Measurements from ENCODE around the gene SNCAIP. TPM values are rescaled to one million over a fixed set of nuclear protein-coding genes. Genes with fewer than 3 reads are reported as not detected.

SNCAIP gene
- total RNA-seq, 1 experiment from 2014 or later: 3.0 TPM

DNA sequence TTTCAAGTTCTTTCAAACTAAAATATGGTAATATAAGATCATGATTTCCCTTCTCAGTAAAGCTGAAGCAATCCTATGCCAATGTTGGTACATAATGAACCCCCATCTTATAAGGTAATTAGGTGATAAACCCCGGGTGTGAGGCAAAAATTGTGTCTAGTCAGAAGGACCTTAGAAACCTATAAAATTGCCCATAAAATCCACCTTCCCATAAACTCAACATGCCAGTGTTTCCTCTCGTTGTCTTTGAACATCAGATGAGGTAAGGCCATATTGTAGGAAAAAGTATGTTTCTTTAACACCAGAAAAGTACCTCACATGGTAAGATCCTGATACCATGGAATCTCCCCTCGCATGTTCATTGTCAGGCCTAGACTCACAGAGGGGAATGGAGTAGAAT lies 43.3 kb downstream of the SNCAIP start:
- Mint-ChIP-seq H3K4me3 (no peak overlapping the region), H3K4me1 (peaks cover 44 to 57% of the 10 kb centered on the region in 2 experiments), H3K36me3 (ENCODE audit: insufficient read depth in 1 of 3, low read depth in 3 of 3) (peaks cover 0 to 3% (median 0%) of the 10 kb centered on the region in 3 experiments; a peak in 1 of 7 replicates), H3K27ac (peak overlapping the region in 1 of 3 experiments; percentile 58; a peak in 1 of 7 replicates), H3K27me3 (ENCODE audit: low read depth) (0 out of 2 replicates have a peak, but pooled peaks cover 2% of the 10 kb centered on the region), H3K9me3 (no peaks in the 10 kb centered on the region)
- H3K4ac ChIP-seq (ENCODE audit: low read depth, low read length): no peak overlapping the region
- no peaks in the 10 kb centered on the region for H3K79me1 ChIP-seq (ENCODE audit: insufficient read depth, low read depth, low read length, poor library complexity, severe bottlenecking)
- no peak overlapping the region for H2BK20ac ChIP-seq (ENCODE audit: low read depth, low read length, poor library complexity, severe bottlenecking)
- no peak overlapping the region for H2BK5ac ChIP-seq (ENCODE audit: insufficient read length, low read length)
- no peak overlapping the region for H2BK12ac ChIP-seq (ENCODE audit: insufficient read length, low read depth, low read length)
- H3K23me2 ChIP-seq (ENCODE audit: insufficient read length, low read depth, low read length, poor library complexity, severe bottlenecking): no peaks in the 10 kb centered on the region
- H3K18ac ChIP-seq (ENCODE audit: insufficient read length, low read depth, low read length): no peak overlapping the region
- no peak overlapping the region for H2AK5ac ChIP-seq (ENCODE audit: insufficient read length, low read length)
- no peaks in the 10 kb centered on the region for H4K20me1 ChIP-seq (ENCODE audit: control insufficient read depth, insufficient read depth, insufficient read length)
- H3K4me2 ChIP-seq (ENCODE audit: insufficient read depth, insufficient read length, low read length): no peak overlapping the region
- no peak overlapping the region for H3T11ph ChIP-seq (ENCODE audit: low read length)
- no peak overlapping the region for H3K56ac ChIP-seq (ENCODE audit: insufficient read length, low read depth, low read length)
- no peaks in the 10 kb centered on the region for H3K79me2 ChIP-seq (ENCODE audit: insufficient read depth, low read length)
- H4K8ac ChIP-seq (replicated peaks; ENCODE audit: insufficient read length, low read depth, low read length): no peak overlapping the region
- H2BK15ac ChIP-seq (ENCODE audit: low read depth, low read length): no peak overlapping the region
- TF ChIP-seq, protein P1, sequence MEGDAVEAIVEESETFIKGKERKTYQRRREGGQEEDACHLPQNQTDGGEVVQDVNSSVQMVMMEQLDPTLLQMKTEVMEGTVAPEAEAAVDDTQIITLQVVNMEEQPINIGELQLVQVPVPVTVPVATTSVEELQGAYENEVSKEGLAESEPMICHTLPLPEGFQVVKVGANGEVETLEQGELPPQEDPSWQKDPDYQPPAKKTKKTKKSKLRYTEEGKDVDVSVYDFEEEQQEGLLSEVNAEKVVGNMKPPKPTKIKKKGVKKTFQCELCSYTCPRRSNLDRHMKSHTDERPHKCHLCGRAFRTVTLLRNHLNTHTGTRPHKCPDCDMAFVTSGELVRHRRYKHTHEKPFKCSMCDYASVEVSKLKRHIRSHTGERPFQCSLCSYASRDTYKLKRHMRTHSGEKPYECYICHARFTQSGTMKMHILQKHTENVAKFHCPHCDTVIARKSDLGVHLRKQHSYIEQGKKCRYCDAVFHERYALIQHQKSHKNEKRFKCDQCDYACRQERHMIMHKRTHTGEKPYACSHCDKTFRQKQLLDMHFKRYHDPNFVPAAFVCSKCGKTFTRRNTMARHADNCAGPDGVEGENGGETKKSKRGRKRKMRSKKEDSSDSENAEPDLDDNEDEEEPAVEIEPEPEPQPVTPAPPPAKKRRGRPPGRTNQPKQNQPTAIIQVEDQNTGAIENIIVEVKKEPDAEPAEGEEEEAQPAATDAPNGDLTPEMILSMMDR (conservative IDR thresholded peaks at IDR 0.05): no peak
- no peak overlapping the region for H3K27ac ChIP-seq (ENCODE audit: insufficient read length, low read depth, low read length)
- H2AFZ ChIP-seq (ENCODE audit: low read length): no peak overlapping the region
- no peak for DNase-seq
- no peak overlapping the region for H4K91ac ChIP-seq (ENCODE audit: insufficient read length, low read depth, low read length)
- H2BK120ac ChIP-seq (ENCODE audit: low read depth, low read length, poor library complexity, severe bottlenecking): no peak overlapping the region
- no peak overlapping the region for H3K9ac ChIP-seq (ENCODE audit: extremely low read depth, insufficient read length, low read length)
- no CpG with 5 or more reads among the region's 3 CpGs for WGBS (ENCODE audit: extremely low coverage, insufficient read length, low lambda C conversion rate)
- no peak overlapping the region for H4K5ac ChIP-seq (ENCODE audit: insufficient read length, low read depth, low read length)
- no peaks in the 10 kb centered on the region for H3K27me3 ChIP-seq (ENCODE audit: insufficient read depth, low read length)
- no peaks in the 10 kb centered on the region for H3K9me3 ChIP-seq (ENCODE audit: control insufficient read depth, low read depth, low read length)
- H3K14ac ChIP-seq (ENCODE audit: insufficient read depth, low read length): no peak overlapping the region
- peaks cover 4% of the 10 kb centered on the region; the same call in 1 of the 2 replicates for H3K4me1 ChIP-seq (ENCODE audit: insufficient read depth, low read length)
- no peak overlapping the region for H3K23ac ChIP-seq (ENCODE audit: insufficient read length, low read depth, low read length)
